ENCODE results near the gene PTPRD.

Gene PTPRD

DNA sequence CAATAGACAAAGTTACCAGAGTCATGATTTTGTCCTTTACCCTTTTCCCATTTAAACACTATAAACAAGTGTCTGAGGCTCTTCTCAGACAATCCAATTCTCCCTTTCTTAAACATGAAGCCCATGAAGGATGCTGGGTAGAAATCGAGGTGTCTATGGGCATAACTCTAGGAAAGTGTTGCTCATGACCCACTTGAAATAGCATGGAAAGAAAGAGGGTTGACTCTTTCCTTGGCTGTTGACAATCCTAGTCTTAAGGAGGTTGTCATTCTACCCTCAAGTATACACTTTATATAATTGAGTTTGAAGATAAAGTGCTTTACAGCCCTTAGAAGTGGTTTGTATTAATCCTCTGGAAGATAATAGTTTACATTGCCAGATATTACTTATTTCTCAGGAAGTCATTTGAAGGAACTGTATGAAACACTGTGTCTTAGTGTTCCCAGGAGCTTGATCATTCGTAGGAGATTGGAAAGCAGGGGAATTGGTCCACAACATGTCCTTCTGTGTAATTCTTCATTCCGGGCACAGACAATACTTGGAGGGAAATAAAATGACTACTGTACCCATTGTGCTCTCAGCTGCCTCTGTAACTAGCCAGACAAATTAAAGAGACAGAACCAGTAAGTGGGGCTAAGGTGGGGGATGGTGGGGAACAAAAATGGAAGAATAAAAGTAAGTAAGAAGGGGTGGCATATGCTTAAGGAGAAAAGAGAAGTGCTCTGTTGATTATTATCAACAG lies 1734.9 kb downstream of the PTPRD start:
- no peak for DNase-seq

DNA sequence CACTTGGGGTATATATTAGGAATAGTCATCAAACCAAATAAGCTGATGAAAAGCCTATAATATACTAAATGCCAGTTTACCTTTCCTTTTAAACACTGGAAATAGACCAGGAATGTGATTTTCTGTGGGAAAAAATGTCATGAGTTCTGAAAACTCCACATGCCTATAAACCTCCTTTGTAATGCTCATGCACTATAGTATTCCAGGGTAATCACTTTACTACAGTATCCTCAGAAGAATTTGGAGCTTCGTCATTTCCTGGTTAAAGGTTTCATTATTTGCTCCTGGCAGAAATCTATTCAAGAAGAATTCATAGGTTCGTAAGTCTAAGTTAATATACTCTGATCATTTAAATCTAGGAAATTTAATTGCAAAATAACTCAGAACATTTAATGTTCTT lies 1736.5 kb downstream of the PTPRD start:
- DNase-seq, result no peak

DNA sequence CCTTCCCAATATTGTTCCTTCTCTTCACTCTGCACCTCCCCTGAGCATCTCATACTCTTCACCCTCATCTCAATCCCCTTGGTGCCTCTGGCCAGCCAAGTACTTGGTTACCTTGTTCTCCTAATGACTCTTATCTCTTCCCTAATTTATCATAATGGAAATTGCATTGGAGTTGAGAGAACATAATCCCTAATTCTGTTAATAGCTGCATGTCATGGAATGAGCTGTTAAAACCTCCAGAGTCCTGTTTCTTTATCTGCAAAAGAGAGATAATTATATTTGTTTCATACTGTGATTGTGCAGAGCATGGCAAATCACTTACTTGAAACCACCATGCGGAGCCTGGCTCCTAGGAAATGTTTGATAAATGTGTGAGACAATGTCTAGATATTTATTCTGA lies 1738.3 kb downstream of the PTPRD start:
- no peak for DNase-seq

DNA sequence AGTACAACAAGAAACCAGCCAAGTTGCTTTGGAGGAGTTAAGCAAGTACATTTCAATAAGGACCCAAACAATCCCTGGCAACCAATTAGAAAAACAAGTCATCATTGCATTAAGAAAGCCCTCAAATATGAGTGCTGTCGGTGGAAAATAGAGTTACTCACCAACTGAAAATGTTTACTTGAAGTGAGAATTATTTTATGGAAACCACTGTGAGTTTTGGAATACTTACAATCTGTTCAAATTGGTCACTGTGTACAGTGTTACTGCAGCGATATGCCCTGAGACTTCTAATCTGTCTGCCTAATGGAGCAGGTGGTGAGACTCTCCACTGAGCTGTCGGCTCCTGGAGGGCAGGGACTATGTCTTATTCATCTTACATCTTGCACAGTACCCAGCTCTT lies 1740.0 kb downstream of the PTPRD start:
- no peak for DNase-seq

DNA sequence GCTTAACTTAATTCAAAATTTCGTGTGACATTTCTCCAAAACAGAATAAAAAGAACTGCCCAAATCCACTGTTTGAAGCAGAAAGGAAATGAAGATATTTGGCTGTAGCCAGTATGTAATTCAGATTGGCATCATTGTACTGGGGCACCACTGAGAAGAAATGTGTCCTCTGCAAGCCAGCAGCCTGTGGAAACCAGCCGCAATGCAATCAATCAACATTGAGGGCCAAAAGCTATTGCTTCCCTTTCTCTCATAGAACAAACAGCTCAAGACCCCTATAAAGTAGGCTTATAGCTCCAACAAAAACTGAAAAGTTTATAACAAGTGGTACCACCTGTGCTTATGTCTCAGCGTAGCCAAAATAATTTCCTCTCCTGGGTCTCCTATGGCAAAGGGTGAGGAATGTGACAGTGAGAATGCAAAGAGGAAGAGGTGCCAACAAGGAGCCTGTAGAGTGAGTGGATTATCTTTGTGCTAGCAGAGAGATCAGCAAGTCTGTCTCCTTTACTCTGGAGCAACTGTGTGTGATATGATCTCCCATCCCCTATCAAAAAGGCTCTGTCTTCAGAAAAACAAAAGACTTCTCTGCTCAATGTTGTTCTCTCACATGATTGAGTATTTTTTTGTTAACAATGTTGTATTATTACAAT lies 1740.9 kb downstream of the PTPRD start:
- no peak for DNase-seq

DNA sequence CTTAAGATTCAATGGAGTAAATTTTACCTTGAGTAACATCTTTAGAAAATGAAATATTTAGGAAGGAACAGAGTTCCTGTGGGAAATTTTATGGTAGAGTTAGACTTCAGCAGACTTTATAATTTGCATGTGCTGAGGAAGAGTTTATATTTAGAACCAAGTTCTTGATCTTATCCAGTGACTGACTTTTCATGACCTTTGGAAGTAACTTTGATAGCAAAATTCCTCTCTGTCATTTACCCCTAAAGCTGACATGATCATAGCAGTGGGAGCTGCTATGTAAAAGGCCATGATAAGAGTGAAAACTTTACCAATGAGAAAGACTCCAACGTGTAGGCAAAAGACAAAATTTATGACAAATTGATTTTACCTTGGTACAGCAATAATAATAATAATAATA lies 1741.4 kb downstream of the PTPRD start:
- no peak for DNase-seq

DNA sequence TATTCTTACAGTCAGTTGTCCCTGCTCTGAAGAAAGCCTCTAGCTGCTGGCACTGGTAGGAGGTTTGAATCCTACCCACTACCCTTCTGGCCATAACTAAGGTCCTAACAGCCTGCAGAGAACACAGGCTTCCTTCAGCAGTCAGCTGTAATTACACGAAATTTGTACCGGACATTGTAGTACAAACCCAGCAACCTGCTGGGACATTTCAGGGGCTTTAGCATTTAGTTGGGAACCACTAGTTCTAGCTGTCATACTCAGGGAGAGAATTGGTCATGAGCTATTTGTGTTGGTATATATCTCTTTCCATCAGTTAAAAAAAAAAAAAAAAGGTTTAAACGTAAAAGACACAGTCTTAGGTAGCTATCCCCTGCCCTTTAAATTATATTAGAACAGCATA lies 1743.0 kb downstream of the PTPRD start:
- DNase-seq, result no peak

DNA sequence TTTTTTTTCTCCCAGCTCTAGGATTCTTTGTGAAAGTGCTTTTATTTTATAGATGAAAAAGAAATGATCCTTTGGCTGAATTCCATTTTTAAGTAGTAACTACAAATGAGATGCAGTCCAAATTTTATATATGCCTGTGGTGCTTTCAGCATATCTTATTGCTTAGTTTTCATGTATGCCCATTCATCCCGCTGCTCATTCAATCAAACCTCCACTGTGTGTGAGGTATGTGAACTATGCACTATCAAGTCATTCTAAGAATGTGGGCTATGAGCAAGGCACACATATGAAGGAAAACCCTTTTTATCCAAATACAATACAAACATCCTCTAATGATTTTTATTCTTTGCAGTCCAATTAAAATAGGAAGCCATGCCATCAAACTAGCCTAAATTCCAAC lies 1744.2 kb downstream of the PTPRD start:
- no peak for DNase-seq

DNA sequence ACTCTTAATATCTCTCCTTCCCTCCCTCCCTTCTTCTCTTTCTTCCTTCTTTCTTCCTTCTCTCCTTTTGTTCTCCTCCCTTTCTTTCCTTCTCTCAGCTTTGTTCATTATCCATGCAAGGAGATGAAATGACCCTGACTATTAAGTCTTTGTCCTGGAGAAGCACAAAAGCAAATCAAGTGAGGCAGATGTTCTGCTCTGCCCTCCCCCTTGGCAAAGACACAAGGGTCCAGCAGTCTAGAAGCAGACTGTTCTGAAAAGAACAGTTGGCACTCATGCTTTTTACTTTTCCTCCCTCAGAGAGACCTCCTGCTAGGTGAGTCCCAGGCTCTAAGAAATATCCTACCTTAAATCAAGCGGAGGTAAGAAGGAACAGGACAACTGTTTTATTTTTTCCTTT lies 1745.7 kb downstream of the PTPRD start:
- DNase-seq, result no peak

DNA sequence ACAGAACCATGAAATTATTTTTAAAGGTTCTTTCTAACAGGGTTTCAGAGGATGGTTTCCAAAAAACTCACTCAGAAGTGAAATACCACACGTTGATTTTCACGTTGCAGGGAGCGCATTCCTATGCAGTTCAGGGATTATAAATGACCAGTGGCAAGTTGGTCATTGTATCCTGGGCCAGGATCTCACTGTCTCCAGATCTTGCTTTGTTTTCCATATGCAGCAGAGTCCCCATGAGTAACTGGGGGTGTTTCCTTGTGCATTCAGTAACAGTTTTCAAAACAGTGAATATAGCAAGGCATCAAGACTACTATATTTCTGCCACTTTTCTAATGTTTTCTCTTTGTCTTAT lies 1748.3 kb downstream of the PTPRD start:
- no peak for DNase-seq

DNA sequence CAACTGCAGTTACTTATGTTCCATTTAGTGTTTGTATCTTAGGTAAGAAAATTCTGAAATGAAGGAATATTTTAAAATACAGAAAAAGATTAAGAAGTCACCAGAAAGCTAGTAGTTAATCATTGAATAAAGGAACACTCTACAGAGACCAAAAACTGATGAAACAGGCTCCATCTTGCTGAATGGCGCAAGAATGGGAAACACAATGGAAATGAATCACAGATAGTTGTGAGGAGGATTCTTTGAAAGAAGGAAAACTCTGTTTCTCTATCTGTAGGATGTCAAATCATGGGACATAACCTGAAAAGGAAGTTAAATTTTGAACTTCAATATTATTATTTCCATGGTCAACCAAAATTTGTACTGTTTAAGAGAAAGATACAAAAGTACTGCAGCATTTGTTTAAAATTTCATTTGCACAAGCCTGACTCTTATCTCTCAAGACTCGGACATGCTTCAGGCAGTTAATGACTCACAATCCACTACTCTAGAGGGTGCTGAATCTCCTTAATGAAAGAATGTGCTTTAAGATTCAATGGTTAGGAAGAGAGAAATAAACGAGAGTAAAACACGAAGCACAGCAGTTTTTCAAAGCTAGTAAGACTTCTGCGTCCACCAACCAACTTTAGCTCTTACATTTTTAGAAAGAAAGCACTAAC lies 1748.8 kb downstream of the PTPRD start:
- DNase-seq, result no peak

DNA sequence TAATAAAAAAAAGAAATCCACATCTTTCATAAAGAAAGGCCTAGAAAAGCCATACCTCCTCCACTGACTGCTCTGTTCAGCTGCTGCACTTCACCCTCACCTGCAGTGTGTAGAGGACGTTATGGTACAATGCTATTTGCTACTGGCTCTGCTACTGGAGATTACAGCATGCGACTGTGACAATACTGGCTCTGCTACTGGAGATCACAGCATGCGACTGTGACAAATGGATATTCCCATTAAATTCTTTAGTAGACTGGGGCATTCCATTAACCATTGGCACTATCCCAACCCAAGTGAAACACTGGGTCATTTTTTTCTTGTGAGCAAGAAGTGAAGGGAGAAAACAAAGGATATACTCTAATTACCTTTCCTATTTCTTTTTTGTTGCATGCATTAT lies 1749.7 kb downstream of the PTPRD start:
- DNase-seq, result no peak

DNA sequence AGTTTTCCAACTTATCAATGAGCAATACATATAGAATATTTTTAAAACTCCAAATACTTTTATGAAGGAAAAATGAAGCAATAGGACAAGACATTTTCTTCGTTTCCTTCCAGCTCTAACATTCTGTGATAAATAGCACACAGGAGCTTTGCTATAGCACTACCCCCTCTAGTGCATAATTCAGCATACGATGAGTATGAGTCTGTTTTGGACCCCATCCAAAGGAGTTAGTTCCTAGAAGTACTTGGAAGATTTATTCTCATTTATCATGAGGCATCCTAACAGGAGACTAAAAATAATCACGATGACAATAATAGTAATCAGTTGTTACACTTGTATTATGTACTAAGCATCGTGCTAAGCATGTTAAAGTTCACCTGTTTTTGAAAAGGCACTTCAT lies 1751.9 kb downstream of the PTPRD start:
- DNase-seq, result no peak

DNA sequence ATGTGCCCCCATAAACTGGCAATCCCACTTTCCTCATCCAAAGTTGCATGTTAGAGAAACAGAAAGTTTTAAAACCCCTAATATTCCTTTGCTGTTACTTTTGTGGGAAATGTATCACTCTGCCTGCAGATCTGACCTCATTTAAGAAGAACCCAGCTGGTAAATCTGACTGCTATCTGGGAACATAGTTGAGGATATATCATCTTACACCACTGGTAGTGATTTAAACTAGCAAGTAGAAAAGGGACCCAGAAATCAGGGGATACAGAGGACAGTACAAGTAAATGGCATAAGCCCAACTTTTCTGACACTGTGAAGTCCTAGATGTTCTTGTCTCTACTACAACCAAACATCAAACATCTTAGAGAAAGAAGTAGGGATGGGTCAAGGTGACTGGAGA lies 1752.7 kb downstream of the PTPRD start:
- DNase-seq, result no peak

DNA sequence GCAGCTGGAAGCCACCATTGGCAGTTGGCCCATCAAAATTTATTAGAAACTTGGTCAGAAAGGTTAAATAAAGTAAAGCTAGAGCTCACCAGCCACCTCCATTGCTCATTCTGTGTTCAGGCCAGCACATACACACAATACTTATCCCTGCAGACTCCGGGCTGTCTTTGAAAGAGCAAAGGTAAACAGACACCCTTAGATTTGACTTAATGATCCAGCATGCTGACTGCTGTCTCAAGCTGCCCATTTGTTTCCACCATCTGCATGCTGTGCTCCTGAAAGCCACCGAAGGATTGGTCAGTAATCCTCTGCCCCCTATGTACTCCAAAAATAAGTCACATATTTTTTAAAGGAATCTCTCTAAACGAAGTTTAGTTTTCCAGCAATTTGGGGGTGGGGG lies 1753.4 kb downstream of the PTPRD start:
- DNase-seq, result no peak

DNA sequence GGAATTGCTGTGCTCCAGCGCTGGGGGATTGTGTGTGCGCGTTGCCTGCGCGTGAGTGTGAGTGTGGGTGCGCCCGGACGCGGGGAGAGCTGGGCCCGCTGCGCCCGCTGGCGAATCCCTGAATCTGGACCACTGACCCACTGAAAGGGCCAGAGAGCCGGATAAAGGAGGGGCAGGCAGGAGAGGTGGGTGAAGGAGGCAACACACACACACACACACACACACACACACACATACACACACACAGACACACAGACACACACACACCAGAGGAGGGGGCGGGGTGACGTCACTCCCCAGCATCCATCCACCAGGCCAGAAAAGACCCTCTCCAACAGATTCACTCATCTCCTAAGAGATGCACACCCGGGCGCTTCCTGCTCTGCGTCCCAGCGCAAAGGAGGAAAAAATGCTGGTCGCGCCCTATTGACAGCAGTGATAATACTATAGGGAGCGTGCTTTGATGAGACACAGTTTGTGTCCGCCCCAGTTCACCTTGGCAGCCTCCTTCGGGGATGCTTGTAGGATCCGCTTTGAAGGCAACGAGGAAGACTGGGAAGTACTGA lies 1754.1 kb downstream of the PTPRD start:
- no peak for DNase-seq

DNA sequence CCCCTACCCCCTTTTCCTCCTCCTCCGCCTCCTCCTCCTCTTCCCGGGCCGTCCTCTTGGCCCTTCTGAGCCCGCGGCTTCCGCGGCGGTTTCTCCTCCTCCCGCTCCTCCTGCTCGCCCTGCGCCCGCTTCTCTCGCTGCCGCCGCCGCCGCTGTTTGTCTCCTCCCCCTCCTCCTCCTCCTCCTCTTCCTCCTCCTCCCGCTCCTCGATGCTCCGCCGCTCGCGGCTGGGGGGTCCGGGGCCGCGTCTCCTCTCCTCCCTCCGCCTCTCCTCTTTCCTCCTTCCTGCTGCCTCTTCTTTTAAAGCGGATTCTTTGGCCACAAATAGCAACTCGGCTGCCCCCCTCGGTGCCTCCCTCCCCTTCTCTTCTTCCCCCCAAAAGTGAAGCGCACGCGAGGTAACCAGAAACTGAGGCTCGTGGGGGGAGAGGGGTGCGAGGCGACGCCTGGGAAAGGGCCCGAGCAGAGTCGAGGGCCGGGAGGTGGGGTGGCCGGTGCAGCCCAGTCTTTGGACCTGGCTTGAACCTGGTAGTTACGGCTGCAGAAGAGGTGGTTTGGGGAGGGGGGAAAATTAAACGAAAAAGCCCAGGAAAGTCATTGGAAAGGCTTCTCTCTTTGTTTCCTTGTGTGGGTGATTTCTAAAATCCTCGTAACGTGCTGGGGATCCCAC lies 1754.7 kb downstream of the PTPRD start:
- no peak for DNase-seq

DNA sequence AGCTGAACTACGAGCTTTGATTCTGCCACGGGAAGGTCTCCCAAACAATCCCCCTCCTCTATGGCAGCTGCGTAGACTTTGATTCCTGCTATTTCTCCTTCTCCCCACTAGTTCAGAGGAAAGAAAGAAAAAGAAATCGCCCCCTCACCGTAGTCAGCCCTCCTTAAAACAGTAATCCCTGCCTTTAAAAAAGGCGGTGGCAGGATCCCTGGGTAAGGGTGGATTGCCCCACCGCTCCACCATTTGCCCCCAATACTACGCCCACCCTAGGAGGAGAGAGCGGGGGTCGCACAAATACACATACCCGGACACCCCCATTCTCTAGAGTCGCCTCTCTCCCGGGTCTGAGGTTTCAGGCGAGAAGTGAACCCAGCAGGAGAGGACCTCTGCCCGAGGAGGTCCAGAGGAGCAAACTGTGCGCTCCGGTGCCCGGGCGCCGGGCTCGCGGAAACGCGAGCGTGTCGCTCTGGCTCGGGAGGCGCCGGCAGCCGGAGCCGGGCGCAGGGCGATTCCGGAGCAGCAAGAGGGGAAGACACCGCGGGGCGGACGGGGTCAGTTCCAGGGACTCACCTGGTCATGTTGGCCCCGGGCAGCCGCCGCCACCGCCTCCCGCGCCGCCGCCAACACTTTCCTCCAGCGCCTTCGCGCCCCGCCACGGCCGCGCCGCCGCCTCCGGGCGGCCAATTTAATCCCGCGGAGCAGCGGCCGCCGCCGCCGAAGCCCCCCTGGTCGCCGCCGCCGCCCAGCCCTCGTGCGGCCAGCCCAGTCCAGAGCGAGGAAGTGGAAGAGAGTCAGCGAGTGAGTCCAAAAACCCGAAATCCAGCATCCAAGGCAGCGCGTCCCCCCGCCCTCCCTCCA lies 1755.5 kb downstream of the PTPRD start:
- no peak for DNase-seq

DNA sequence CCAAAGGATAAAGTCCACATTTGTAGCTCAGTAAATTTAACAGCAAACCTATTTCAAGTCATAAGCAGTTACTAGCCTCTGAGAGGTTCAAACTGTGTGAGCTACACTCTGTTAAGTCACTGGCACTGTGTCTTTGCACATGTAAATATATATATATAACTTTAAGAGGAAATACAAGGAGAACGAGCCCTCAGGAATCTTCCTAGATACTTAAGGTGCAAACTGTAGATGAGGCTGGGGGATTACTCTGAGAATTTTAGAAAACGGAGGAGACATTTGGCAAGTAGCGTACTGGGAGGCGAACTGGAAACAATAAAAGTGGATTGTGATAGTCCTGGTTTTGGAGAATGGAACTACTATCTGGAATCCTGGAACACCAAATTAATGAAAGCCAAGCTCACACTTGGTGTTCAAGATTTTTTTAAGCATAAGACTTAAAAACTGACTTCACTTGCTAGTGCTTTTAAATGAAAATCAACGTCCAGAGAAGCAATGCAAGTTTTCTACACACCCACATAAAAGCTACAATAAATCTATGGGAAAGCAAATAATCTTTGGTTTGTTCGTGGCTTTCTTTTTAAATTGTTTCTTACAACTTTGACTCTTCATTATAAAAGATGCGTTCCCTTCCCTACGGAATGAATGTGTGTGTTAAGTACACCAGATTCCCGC lies 1756.3 kb downstream of the PTPRD start:
- no peak for DNase-seq

DNA sequence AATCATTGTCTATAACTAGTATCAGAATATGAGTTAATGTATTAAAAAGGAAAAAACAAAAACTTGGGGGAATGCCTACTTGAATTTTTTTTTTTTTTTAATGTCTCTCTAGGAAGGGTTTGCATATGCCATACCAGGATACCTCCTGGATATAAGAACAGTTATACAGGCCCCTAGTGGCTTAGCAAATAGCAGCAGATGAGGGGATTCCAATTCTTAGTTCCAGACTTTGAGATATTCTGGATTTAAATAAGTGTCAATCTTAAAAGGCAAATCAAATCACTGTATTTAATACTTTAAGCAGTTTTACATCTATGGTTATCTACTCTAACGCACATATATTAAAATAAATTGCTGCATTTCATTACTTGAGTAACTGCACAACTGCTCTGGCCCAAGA lies 1757.8 kb downstream of the PTPRD start:
- DNase-seq, result no peak

DNA sequence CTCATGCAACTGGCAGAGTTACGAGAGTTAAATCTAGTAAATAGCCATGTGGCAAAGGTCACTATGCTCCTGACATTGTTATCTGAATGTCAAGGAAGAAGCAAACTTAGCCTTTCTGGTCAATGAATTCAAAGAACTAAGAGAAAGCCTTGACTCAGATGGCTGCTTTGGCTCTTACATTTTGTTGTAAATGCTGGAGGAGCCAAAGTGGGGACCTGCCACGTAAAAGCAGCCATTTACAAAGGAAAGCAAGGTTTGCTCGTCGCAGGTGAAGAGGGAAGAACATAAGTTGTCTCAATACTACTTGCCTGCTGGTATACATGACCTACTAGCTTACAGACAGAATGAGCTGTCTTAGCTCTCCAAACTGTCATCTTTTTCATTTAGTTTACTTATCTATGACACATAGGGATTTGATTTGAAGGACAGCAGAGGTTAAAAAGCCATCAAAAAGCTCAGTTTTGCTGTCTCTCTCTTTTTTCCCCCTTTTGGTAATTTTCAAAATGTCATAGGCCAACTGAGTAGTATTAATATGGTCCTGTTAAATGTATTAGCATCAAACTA lies 1760.4 kb downstream of the PTPRD start:
- DNase-seq, result no peak

DNA sequence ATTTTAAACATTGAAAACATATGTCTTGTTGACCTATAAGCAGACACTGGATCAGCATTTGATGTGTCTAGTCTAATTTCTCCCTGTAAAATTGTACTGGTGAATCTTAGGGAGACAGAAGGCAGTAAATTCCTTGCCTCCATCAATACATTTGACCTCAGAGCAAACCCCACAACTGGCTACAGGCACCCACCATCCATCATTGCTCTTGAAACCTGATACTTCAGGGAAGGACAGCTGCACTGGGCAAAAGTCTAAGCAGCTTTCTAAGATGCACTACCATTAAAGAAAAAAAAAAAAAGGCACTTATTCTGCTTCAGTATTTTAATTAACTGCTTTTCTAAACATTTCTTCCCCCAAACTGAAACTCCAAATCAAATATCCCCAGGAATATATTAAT lies 1761.9 kb downstream of the PTPRD start:
- DNase-seq, result no peak
